ENCODE measurements around the gene FCGR3B.
"Not testable (repeated sequence)": the region's sequence is repeated elsewhere in the genome, so short reads cannot be mapped to it uniquely, and the experiment has no call there.

The FCGR3B gene

GRCh38 chr1:161605762-161606540, 25.0 kb downstream of the FCGR3B start:
- not testable (repeated sequence) for DNase-seq (ENCODE audit: low read depth)

GRCh38 chr1:161605024-161605423, 26.0 kb downstream of the FCGR3B start:
- DNase-seq (ENCODE audit: low read depth) = not testable (repeated sequence)

GRCh38 chr1:161597077-161597476, 33.9 kb downstream of the FCGR3B start:
- not testable (repeated sequence) for DNase-seq (ENCODE audit: low read depth)

- not testable (repeated sequence) for DNase-seq (ENCODE audit: low read depth)
Observed at GRCh38 chr1:161595583-161595982, 35.4 kb downstream of the FCGR3B start.

- not testable (repeated sequence) for DNase-seq (ENCODE audit: low read depth)
Observed at GRCh38 chr1:161595173-161595572, 35.8 kb downstream of the FCGR3B start.

- DNase-seq (ENCODE audit: low read depth) = not testable (repeated sequence)
Observed at GRCh38 chr1:161594269-161594984, 36.5 kb downstream of the FCGR3B start.

GRCh38 chr1:161593092-161593755, 37.8 kb downstream of the FCGR3B start:
- not testable (repeated sequence) for DNase-seq (ENCODE audit: low read depth)

GRCh38 chr1:161592586-161592985, 38.4 kb downstream of the FCGR3B start:
- DNase-seq (ENCODE audit: low read depth) = not testable (repeated sequence)

GRCh38 chr1:161589920-161590319, 41.1 kb downstream of the FCGR3B start:
- not testable (repeated sequence) for DNase-seq (ENCODE audit: low read depth)

GRCh38 chr1:161589365-161589764, 41.6 kb downstream of the FCGR3B start:
- not testable (repeated sequence) for DNase-seq (ENCODE audit: low read depth)

- not testable (repeated sequence) for DNase-seq (ENCODE audit: low read depth)
Observed at GRCh38 chr1:161588596-161588995, 42.4 kb downstream of the FCGR3B start.

- DNase-seq (ENCODE audit: low read depth) = not testable (repeated sequence)
Observed at GRCh38 chr1:161582882-161583281, 48.1 kb downstream of the FCGR3B start.

GRCh38 chr1:161580879-161581537, 50.0 kb downstream of the FCGR3B start:
- DNase-seq (ENCODE audit: low read depth) = not testable (repeated sequence)

- DNase-seq (ENCODE audit: low read depth) = not testable (repeated sequence)
Observed at GRCh38 chr1:161579856-161580507, 51.0 kb downstream of the FCGR3B start.

- not testable (repeated sequence) for DNase-seq (ENCODE audit: low read depth)
Observed at GRCh38 chr1:161576676-161577075, 54.3 kb downstream of the FCGR3B start.
